Vagina (tissue), 2 donors: Measurements from ENCODE around the gene BMP2K.

Experiments used
- CTCF ChIP-seq, 3 experiments: fragments of 450-650 bp in 2 of 3; fragments of 200-600 bp in 1 of 3; sonication (generic) in 1 of 3; IDR thresholded peaks; one replicate each; pipeline ENCODE4 v1.5.1; 2017 to 2019; ENCODE audit warnings: antibody characterized with exemption in 3 of 3, mild to moderate bottlenecking in 2 of 3, moderate library complexity in 2 of 3
- POLR2A ChIP-seq, 2 donors: fragments of 450-650 bp; IDR thresholded peaks; one replicate each; pipeline ENCODE4 v1.6.1; 2017; ENCODE audit warnings: antibody characterized with exemption in 2 of 2, mild to moderate bottlenecking in 2 of 2, moderate library complexity in 2 of 2

GRCh38 chr4:78811034-78811433, 34.9 kb downstream of the BMP2K start:
- TF ChIP-seq CTCF (IDR thresholded peaks at IDR 0.05) = no peak
- TF ChIP-seq POLR2A (IDR thresholded peaks at IDR 0.05) = no peak
